PC-9 (cell line): ENCODE results near the gene IKBKG. TPM values are rescaled to one million over a fixed set of nuclear protein-coding genes. Genes with fewer than 3 reads are reported as not detected.

Experiments
- BruUV-seq: library from RNA; stranded (reverse); fragments of 400-500 nt; replicated peaks from 2 replicates; lab custom pipeline; 2021; lab: Mats Ljungman, UMichigan
- CTCF ChIA-PET: fragments of 300-600 bp; sonication (Branson Sonifier 250); formaldehyde crosslinking; loops from one replicate; lab custom pipeline; 2022; ENCODE audit warnings: antibody characterized with exemption; lab: Charles Lee
- POLR2A ChIA-PET: fragments of 300-600 bp; sonication (Branson Sonifier 250); formaldehyde crosslinking; loops from one replicate; lab custom pipeline; 2022; ENCODE audit warnings: antibody characterized with exemption; ENCODE audit not compliant: unreplicated experiment; lab: Charles Lee
- DNase-seq, 2 experiments: peaks; one replicate each; pipeline versions ENCODE4 v3.0.0 to v3.0.0-alpha.2; 2015 to 2022; ENCODE audit warnings: mixed read lengths in 1 of 2
- H2AFZ ChIP-seq: fragments of 200-600 bp; sonication (generic); 2 replicates; pipeline ENCODE4 v1.8.1; 2017; ENCODE audit warnings: antibody characterized with exemption
- H3F3A ChIP-seq: fragments of 200-600 bp; sonication (generic); 2 replicates; pipeline ENCODE4 v1.8.1; 2017; ENCODE audit warnings: antibody characterized with exemption, mild to moderate bottlenecking, low read depth; ENCODE audit not compliant: insufficient read depth
- H3K27ac ChIP-seq: fragments of 200-600 bp; sonication (generic); 2 replicates; pipeline ENCODE4 v1.6.1; 2016; ENCODE audit warnings: mixed run types
- H3K27me3 ChIP-seq: fragments of 200-600 bp; sonication (generic); 2 replicates; pipeline ENCODE4 v1.6.1; 2016; ENCODE audit warnings: low read depth, mixed run types; ENCODE audit not compliant: insufficient read depth
- H3K36me3 ChIP-seq: fragments of 200-600 bp; sonication (generic); 2 replicates; pipeline ENCODE4 v1.6.1; 2016; ENCODE audit warnings: low read depth, mixed run types
- H3K4me1 ChIP-seq: fragments of 200-600 bp; sonication (generic); replicated peaks from 2 replicates; pipeline ENCODE4 v1.6.1; 2016; ENCODE audit warnings: mixed run types; ENCODE audit not compliant: insufficient read depth
- H3K4me2 ChIP-seq: fragments of 200-600 bp; sonication (generic); 2 replicates; pipeline ENCODE4 v1.6.1; 2017; ENCODE audit warnings: mixed run types
- H3K4me3 ChIP-seq: fragments of 200-600 bp; sonication (generic); 2 replicates; pipeline ENCODE4 v1.6.1; 2016; ENCODE audit warnings: mixed run types
- H3K79me2 ChIP-seq: fragments of 200-600 bp; sonication (generic); 2 replicates; pipeline ENCODE4 v1.6.1; 2017; ENCODE audit warnings: low read depth, mixed run types
- H3K9me2 ChIP-seq: fragments of 200-600 bp; sonication (generic); 2 replicates; pipeline ENCODE4 v1.8.1; 2017; ENCODE audit warnings: mild to moderate bottlenecking; ENCODE audit not compliant: insufficient read depth
- H3K9me3 ChIP-seq: fragments of 200-600 bp; sonication (generic); 2 replicates; pipeline ENCODE4 v1.8.1; 2016; ENCODE audit warnings: low read depth; ENCODE audit not compliant: insufficient read depth
- H4K20me1 ChIP-seq: fragments of 200-600 bp; sonication (generic); 2 replicates; pipeline ENCODE4 v1.8.1; 2017; ENCODE audit not compliant: insufficient read depth
- CTCF ChIP-seq: fragments of 200-600 bp; sonication (generic); conservative IDR thresholded peaks from 2 replicates; pipeline ENCODE4 v1.6.1; 2017; ENCODE audit warnings: mixed run types, antibody characterized with exemption, mild to moderate bottlenecking, moderate library complexity
- EZH2 ChIP-seq: fragments of 200-600 bp; sonication (generic); IDR thresholded peaks from 2 replicates; pipeline ENCODE4 v1.8.0; 2017; ENCODE audit warnings: antibody characterized with exemption, low read depth
- intact Hi-C: fragments of 100-400 bp; cut with micrococcal nuclease; formaldehyde crosslinking; loops from one replicate; pipeline ENCODE4 v1.10.0; 2022; ENCODE audit not compliant: unreplicated experiment
- total RNA-seq: library from RNA; stranded (reverse); gene quantifications from 2 replicates; pipeline ENCODE4 v1.2.3, GENCODE V29; 2021

The IKBKG gene
- total RNA-seq, 1 experiment from 2014 or later, result 68.3 TPM

- DNase-seq, result peak; percentile 71 to 80
- H3F3A ChIP-seq, result peaks cover 71% of the 10 kb centered on the region
- POLR2A ChIA-PET, result interaction anchor here (0.7 kb wide), 4 partner anchors 59 to 232 kb away, joined by 4 to 12 read pairs (median 6); no protein-coding TSS in a partner anchor
- CTCF ChIA-PET, result no interaction called here
- H3K4me2 ChIP-seq, result peak overlapping the region; percentile 78
- H3K27me3 ChIP-seq, result no peaks in the 10 kb centered on the region
- no peaks in the 10 kb centered on the region for H3K36me3 ChIP-seq
- H3K79me2 ChIP-seq, result no peaks in the 10 kb centered on the region
- TF ChIP-seq CTCF (no peak), EZH2 (no peak)
- H3K4me3 ChIP-seq, result peak overlapping the region; percentile 43; the same call in 1 of the 2 replicates
- no TSS peak for BruUV-seq
- H3K9me2 ChIP-seq, result no peaks in the 10 kb centered on the region
- peaks cover 89% of the 10 kb centered on the region for H3K4me1 ChIP-seq
- intact Hi-C loops, result no loop called here
- H3K9me3 ChIP-seq, result no peaks in the 10 kb centered on the region; the same call in 1 of the 2 replicates
- 0 out of 2 replicates have a peak overlapping the region, but pooled peaks have one; percentile 41 for H2AFZ ChIP-seq
- peak overlapping the region; percentile 100 for H3K27ac ChIP-seq
- no peaks in the 10 kb centered on the region for H4K20me1 ChIP-seq
Measured at GRCh38 chrX:154600759-154601374, 53.4 kb downstream of the IKBKG start.

GRCh38 chrX:154602226-154602625 lies 54.8 kb downstream of the IKBKG start:
- Histone ChIP-seq H3F3A (peaks cover 62% of the 10 kb centered on the region), H2AFZ (no peak overlapping the region), H3K9me2 (no peaks in the 10 kb centered on the region), H3K4me1 (peaks cover 79% of the 10 kb centered on the region), H3K79me2 (no peaks in the 10 kb centered on the region), H3K4me3 (no peak overlapping the region), H3K27me3 (no peaks in the 10 kb centered on the region), H3K27ac (peak overlapping the region; percentile 100), H3K4me2 (peak overlapping the region; percentile 78), H4K20me1 (no peaks in the 10 kb centered on the region), H3K36me3 (no peaks in the 10 kb centered on the region), H3K9me3 (no peaks in the 10 kb centered on the region; the same call in 1 of the 2 replicates)
- BruUV-seq, result no TSS peak
- TF ChIP-seq EZH2, result no peak
- no peak for TF ChIP-seq CTCF
- intact Hi-C loops, result no loop called here
- no peak for DNase-seq
- ChIA-PET CTCF (no interaction called here), POLR2A (no interaction called here)

- ChIA-PET CTCF (no interaction called here), POLR2A (no interaction called here)
- H3K27me3 ChIP-seq, result no peaks in the 10 kb centered on the region
- H4K20me1 ChIP-seq, result no peaks in the 10 kb centered on the region
- peaks cover 72% of the 10 kb centered on the region for H3K4me1 ChIP-seq
- no peak overlapping the region for H2AFZ ChIP-seq
- H3F3A ChIP-seq, result peaks cover 55% of the 10 kb centered on the region
- no peak for DNase-seq
- H3K9me3 ChIP-seq, result no peaks in the 10 kb centered on the region; the same call in 1 of the 2 replicates
- intact Hi-C loops, result no loop called here
- H3K4me3 ChIP-seq, result no peak overlapping the region
- BruUV-seq, result no TSS peak
- no peaks in the 10 kb centered on the region for H3K36me3 ChIP-seq
- no peak for TF ChIP-seq EZH2
- H3K4me2 ChIP-seq, result peak overlapping the region; percentile 78; the same call in 1 of the 2 replicates
- H3K9me2 ChIP-seq, result no peaks in the 10 kb centered on the region
- peak overlapping the region; percentile 100 for H3K27ac ChIP-seq
- no peaks in the 10 kb centered on the region for H3K79me2 ChIP-seq
Measured at GRCh38 chrX:154602766-154603437, 55.5 kb downstream of the IKBKG start.
